HG02885 (cell line): ENCODE results near the gene DGKI.
"Not testable (repeated sequence)": the region's sequence is repeated elsewhere in the genome, so short reads cannot be mapped to it uniquely, and the experiment has no call there.

ENCODE experiments used
- ATAC-seq: cut with Tn5 transposase; IDR thresholded peaks from one replicate; pipeline ENCODE4 v1.9.1; 2021; ENCODE audit warnings: mild to moderate bottlenecking; ENCODE audit not compliant: unreplicated experiment, poor library complexity

The DGKI gene

GRCh38 chr7:137453356-137453755, 393.4 kb downstream of the DGKI start:
- no peak for ATAC-seq

- ATAC-seq, result no peak
These were observed 397.8 kb downstream of the DGKI start for GRCh38 chr7:137449016-137449415.

GRCh38 chr7:137448572-137448971, 398.2 kb downstream of the DGKI start:
- ATAC-seq, result not testable (repeated sequence)

GRCh38 chr7:137446025-137446424, 400.7 kb downstream of the DGKI start:
- ATAC-seq, result no peak

GRCh38 chr7:137445268-137445667, 401.5 kb downstream of the DGKI start:
- no peak for ATAC-seq

- ATAC-seq, result no peak
These were observed 403.2 kb downstream of the DGKI start for GRCh38 chr7:137443616-137444015.

- ATAC-seq, result no peak
These were observed 405.3 kb downstream of the DGKI start for GRCh38 chr7:137441451-137441850.

GRCh38 chr7:137439829-137440825, 406.6 kb downstream of the DGKI start:
- no peak for ATAC-seq

- no peak for ATAC-seq
These were observed 411.8 kb downstream of the DGKI start for GRCh38 chr7:137434946-137435345.

GRCh38 chr7:137434530-137434929, 412.2 kb downstream of the DGKI start:
- ATAC-seq, result no peak

- ATAC-seq, result no peak
These were observed 423.5 kb downstream of the DGKI start for GRCh38 chr7:137423321-137423720.

GRCh38 chr7:137421366-137421765, 425.4 kb downstream of the DGKI start:
- no peak for ATAC-seq

- ATAC-seq, result no peak
These were observed 427.9 kb downstream of the DGKI start for GRCh38 chr7:137418841-137419240.

GRCh38 chr7:137417464-137417863, 429.3 kb downstream of the DGKI start:
- no peak for ATAC-seq

- ATAC-seq, result no peak
These were observed 432.9 kb downstream of the DGKI start for GRCh38 chr7:137413901-137414300.

GRCh38 chr7:137411446-137411845, 435.3 kb downstream of the DGKI start:
- ATAC-seq, result no peak

GRCh38 chr7:137408126-137408525, 438.6 kb downstream of the DGKI start:
- ATAC-seq, result no peak

- no peak for ATAC-seq
These were observed 439.7 kb downstream of the DGKI start for GRCh38 chr7:137407078-137407477.

GRCh38 chr7:137404660-137405317, 442.0 kb downstream of the DGKI start:
- ATAC-seq, result no peak

GRCh38 chr7:137403353-137403695, 443.4 kb downstream of the DGKI start:
- ATAC-seq, result no peak

GRCh38 chr7:137402536-137403352, 444.0 kb downstream of the DGKI start:
- no peak for ATAC-seq
